ENCODE measurements around the gene ACOT9. TPM values are rescaled to one million over a fixed set of nuclear protein-coding genes. Genes with fewer than 3 reads are reported as not detected.

ACOT9 gene
- total and polyA plus RNA-seq, 2 experiments from 2014 or later, result 35.9 to 38.5 TPM

- Histone ChIP-seq H3K4me2 (peak overlapping the region; percentile 68), H4K20me1 (ENCODE audit: insufficient read depth, poor library complexity, severe bottlenecking) (peaks cover 4% of the 10 kb centered on the region), H3K9me3 (ENCODE audit: low read depth) (no peaks in the 10 kb centered on the region), H3K9me2 (replicated peaks; ENCODE audit: insufficient read depth) (no peaks in the 10 kb centered on the region), H3K36me3 (replicated peaks; ENCODE audit: insufficient read depth, low read depth) (no peaks in the 10 kb centered on the region), H3K79me2 (peaks cover 38% of the 10 kb centered on the region), H2AFZ (peak overlapping the region; percentile 5), H3K27me3 (no peaks in the 10 kb centered on the region), H3K27ac (peak overlapping the region; percentile 92), H3K4me3 (peak overlapping the region; percentile 37), H3K4me1 (ENCODE audit: insufficient read depth) (no peaks in the 10 kb centered on the region)
- DNase-seq (ENCODE audit: low spot score), result peak; percentile 71
- 29% methylated on average over 5 of the region's 6 CpGs for WGBS (ENCODE audit: low lambda C conversion rate, missing lambda C conversion rate)
- TF ChIP-seq EZH2phosphoT487 (IDR thresholded peaks at IDR 0.05; ENCODE audit: low read depth, severe bottlenecking, unreplicated experiment), result no peak
- no peak for TF ChIP-seq EZH2 (IDR thresholded peaks at IDR 0.05; ENCODE audit: borderline replicate concordance)
- no peak for TF ChIP-seq CTCF (IDR thresholded peaks at IDR 0.05; ENCODE audit: poor library complexity)
Measured at GRCh38 chrX:23742174-23742696, 841 bp downstream of the ACOT9 start.

GRCh38 chrX:23737413-23737812 lies 5.7 kb downstream of the ACOT9 start:
- TF ChIP-seq EZH2phosphoT487 (IDR thresholded peaks at IDR 0.05; ENCODE audit: low read depth, severe bottlenecking, unreplicated experiment), result no peak
- TF ChIP-seq CTCF (IDR thresholded peaks at IDR 0.05; ENCODE audit: poor library complexity), result no peak
- no peak for TF ChIP-seq EZH2 (IDR thresholded peaks at IDR 0.05; ENCODE audit: borderline replicate concordance)

GRCh38 chrX:23736030-23736429 lies 7.0 kb downstream of the ACOT9 start:
- peaks cover 9% of the 10 kb centered on the region for H3K4me1 ChIP-seq (ENCODE audit: insufficient read depth)
- no peak overlapping the region for H3K4me2 ChIP-seq
- H3K36me3 ChIP-seq (replicated peaks; ENCODE audit: insufficient read depth, low read depth), result no peaks in the 10 kb centered on the region
- no peak for DNase-seq (ENCODE audit: low spot score)
- no peaks in the 10 kb centered on the region for H3K9me2 ChIP-seq (replicated peaks; ENCODE audit: insufficient read depth)
- WGBS (ENCODE audit: low lambda C conversion rate, missing lambda C conversion rate), result 27% methylated on average over 3 of the region's 3 CpGs
- TF ChIP-seq EZH2 (IDR thresholded peaks at IDR 0.05; ENCODE audit: borderline replicate concordance) (no peak), EZH2phosphoT487 (IDR thresholded peaks at IDR 0.05; ENCODE audit: low read depth, severe bottlenecking, unreplicated experiment) (no peak), CTCF (IDR thresholded peaks at IDR 0.05; ENCODE audit: poor library complexity) (no peak)
- peaks cover 39% of the 10 kb centered on the region for H3K79me2 ChIP-seq
- no peaks in the 10 kb centered on the region for H3K9me3 ChIP-seq (ENCODE audit: low read depth)
- no peak overlapping the region for H3K27ac ChIP-seq
- no peaks in the 10 kb centered on the region for H3K27me3 ChIP-seq
- no peak overlapping the region for H3K4me3 ChIP-seq
- H4K20me1 ChIP-seq (ENCODE audit: insufficient read depth, poor library complexity, severe bottlenecking), result peaks cover 1% of the 10 kb centered on the region
- no peak overlapping the region for H2AFZ ChIP-seq

More at GRCh38 chrX:23737413-23737812, 5.7 kb downstream of the ACOT9 start:
- no peaks in the 10 kb centered on the region for H3K9me2 ChIP-seq (replicated peaks; ENCODE audit: insufficient read depth)
- H3K9me3 ChIP-seq (ENCODE audit: low read depth), result no peaks in the 10 kb centered on the region
- H3K27ac ChIP-seq, result no peak overlapping the region
- H4K20me1 ChIP-seq (ENCODE audit: insufficient read depth, poor library complexity, severe bottlenecking), result peaks cover 4% of the 10 kb centered on the region
- no peak overlapping the region for H3K4me3 ChIP-seq
- H2AFZ ChIP-seq, result no peak overlapping the region
- H3K27me3 ChIP-seq, result no peaks in the 10 kb centered on the region
- peaks cover 46% of the 10 kb centered on the region for H3K79me2 ChIP-seq
- DNase-seq (ENCODE audit: low spot score), result no peak
- peaks cover 9% of the 10 kb centered on the region for H3K4me1 ChIP-seq (ENCODE audit: insufficient read depth)
- H3K36me3 ChIP-seq (replicated peaks; ENCODE audit: insufficient read depth, low read depth), result no peaks in the 10 kb centered on the region
- no peak overlapping the region for H3K4me2 ChIP-seq
